ENCODE results near the gene LMAN1. TPM values are rescaled to one million over a fixed set of nuclear protein-coding genes. Genes with fewer than 3 reads are reported as not detected.

Gene LMAN1
- total and polyA plus RNA-seq, 10 of the 15 experiments (the other 5 are each of a cell fraction or from before 2014, with no cell fraction given) = 15.0 to 78.9 (median 67.5) TPM

DNA sequence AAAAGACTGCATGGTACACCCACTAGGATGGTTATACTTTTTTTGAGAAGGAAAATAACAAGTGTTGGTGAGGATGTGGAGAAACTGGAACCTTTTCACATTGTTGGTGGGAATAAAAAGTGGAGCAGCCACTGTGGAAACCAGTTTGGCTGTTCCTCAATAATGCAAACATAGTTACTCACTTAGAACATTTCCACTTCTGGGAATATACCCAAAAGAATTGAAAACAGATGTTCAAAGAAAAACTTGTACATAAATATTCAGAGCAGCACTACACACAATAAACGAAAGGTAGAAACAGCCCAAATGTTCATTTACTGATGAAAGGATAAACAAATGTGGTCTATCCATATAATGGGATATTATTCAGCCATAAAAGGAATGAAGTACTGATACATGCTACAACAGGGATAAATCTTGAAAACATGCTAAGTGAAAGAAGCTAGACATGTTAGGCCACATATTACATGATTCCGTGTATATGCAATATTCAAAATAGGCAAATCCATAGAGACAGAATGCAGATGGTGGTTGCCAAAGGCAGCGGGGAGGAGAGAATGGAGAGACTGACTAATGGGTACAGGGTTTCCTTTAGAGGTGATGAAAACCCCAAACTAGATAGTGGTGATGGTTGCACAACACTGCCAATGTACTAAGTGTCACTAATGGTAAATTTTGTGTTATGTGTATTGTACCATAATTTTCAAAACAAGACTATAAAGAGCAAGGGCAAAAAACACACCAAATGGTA lies 20.9 kb upstream of the LMAN1 start:
- WGBS (ENCODE audit: insufficient coverage, insufficient replicate concordance, low lambda C conversion rate, missing lambda C conversion rate) = 54% methylated on average over 3 of the region's 3 CpGs
- no peak overlapping the region for H3K4me2 ChIP-seq (ENCODE audit: control insufficient read depth, insufficient read depth)
- RAD21 ChIA-PET (ENCODE audit: unreplicated experiment) = no interaction called here
- H3K4me3 ChIP-seq = no peak overlapping the region
- no peak for DNase-seq (ENCODE audit: low read depth, low spot score)
- in situ Hi-C loops (cut with MboI) = no loop called here
- no peaks in the 10 kb centered on the region for H3K36me3 ChIP-seq (ENCODE audit: control insufficient read depth in 2 of 2, insufficient read depth in 2 of 2, low read length in 1 of 2)
- H3K27me3 ChIP-seq (replicated peaks in 1 of 2; ENCODE audit: control insufficient read depth in 2 of 2, insufficient read depth in 2 of 2, low read length in 1 of 2) = peaks cover 0 to 4% of the 10 kb centered on the region in 2 experiments; a peak in 3 of 4 replicates
- no peak for FAIRE-seq
- no TSS peak for BruUV-seq (replicated peaks)
- no peaks in the 10 kb centered on the region for H3K9me3 ChIP-seq (replicated peaks; ENCODE audit: control insufficient read depth, insufficient read depth, low read length)
- POLR2A ChIA-PET = no interaction called here
- no peak overlapping the region for H3K9ac ChIP-seq (ENCODE audit: control insufficient read depth, insufficient read depth, low read length)
- CTCF ChIA-PET = no interaction called here
- H3K27ac ChIP-seq (ENCODE audit: control insufficient read depth, insufficient read depth) = no peak overlapping the region
- no peak for TF ChIP-seq TCF12 (IDR thresholded peaks at IDR 0.05; ENCODE audit: low read depth, low read length)
- no peak for TF ChIP-seq POLR2AphosphoS5 (IDR thresholded peaks at IDR 0.05; ENCODE audit: low read length)
- no peak for TF ChIP-seq MYB (IDR thresholded peaks at IDR 0.05; ENCODE audit: borderline replicate concordance, low read depth, low read length)
- no peak for TF ChIP-seq CREM (IDR thresholded peaks at IDR 0.05; ENCODE audit: low read depth)
- no peak for TF ChIP-seq MYC (IDR thresholded peaks at IDR 0.05; ENCODE audit: insufficient read depth, insufficient read length, insufficient replicate concordance, low read length, severe bottlenecking)
- TF ChIP-seq, protein P1, sequence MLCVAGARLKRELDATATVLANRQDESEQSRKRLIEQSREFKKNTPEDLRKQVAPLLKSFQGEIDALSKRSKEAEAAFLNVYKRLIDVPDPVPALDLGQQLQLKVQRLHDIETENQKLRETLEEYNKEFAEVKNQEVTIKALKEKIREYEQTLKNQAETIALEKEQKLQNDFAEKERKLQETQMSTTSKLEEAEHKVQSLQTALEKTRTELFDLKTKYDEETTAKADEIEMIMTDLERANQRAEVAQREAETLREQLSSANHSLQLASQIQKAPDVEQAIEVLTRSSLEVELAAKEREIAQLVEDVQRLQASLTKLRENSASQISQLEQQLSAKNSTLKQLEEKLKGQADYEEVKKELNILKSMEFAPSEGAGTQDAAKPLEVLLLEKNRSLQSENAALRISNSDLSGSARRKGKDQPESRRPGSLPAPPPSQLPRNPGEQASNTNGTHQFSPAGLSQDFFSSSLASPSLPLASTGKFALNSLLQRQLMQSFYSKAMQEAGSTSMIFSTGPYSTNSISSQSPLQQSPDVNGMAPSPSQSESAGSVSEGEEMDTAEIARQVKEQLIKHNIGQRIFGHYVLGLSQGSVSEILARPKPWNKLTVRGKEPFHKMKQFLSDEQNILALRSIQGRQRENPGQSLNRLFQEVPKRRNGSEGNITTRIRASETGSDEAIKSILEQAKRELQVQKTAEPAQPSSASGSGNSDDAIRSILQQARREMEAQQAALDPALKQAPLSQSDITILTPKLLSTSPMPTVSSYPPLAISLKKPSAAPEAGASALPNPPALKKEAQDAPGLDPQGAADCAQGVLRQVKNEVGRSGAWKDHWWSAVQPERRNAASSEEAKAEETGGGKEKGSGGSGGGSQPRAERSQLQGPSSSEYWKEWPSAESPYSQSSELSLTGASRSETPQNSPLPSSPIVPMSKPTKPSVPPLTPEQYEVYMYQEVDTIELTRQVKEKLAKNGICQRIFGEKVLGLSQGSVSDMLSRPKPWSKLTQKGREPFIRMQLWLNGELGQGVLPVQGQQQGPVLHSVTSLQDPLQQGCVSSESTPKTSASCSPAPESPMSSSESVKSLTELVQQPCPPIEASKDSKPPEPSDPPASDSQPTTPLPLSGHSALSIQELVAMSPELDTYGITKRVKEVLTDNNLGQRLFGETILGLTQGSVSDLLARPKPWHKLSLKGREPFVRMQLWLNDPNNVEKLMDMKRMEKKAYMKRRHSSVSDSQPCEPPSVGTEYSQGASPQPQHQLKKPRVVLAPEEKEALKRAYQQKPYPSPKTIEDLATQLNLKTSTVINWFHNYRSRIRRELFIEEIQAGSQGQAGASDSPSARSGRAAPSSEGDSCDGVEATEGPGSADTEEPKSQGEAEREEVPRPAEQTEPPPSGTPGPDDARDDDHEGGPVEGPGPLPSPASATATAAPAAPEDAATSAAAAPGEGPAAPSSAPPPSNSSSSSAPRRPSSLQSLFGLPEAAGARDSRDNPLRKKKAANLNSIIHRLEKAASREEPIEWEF (IDR thresholded peaks at IDR 0.05; ENCODE audit: insufficient replicate concordance, low read depth, low read length) = no peak
- TF ChIP-seq CEBPB (IDR thresholded peaks at IDR 0.05; ENCODE audit: borderline replicate concordance in 1 of 2, low read depth in 2 of 2, low read length in 2 of 2) = no peak
- no peak for TF ChIP-seq BHLHE40 (IDR thresholded peaks at IDR 0.05; ENCODE audit: borderline replicate concordance in 1 of 2, low read depth in 2 of 2, low read length in 1 of 2)
- TF ChIP-seq SREBF2 (IDR thresholded peaks at IDR 0.05; ENCODE audit: low read length) = no peak
- TF ChIP-seq YY1 (IDR thresholded peaks at IDR 0.05; ENCODE audit: low read depth, low read length) = no peak
- TF ChIP-seq ETV6 (conservative IDR thresholded peaks at IDR 0.05 in 1 of 2, IDR thresholded peaks at IDR 0.05 in 1 of 2; ENCODE audit: borderline replicate concordance in 1 of 2, low read depth in 1 of 2) = no peak
- no peak for TF ChIP-seq HDGF (IDR thresholded peaks at IDR 0.05)
- intact Hi-C loops (cut with micrococcal nuclease; ENCODE audit: unreplicated experiment) = no loop called here
- SMC1A ChIA-PET (ENCODE audit: uncharacterized antibody, unreplicated experiment) = no interaction called here
- no peaks in the 10 kb centered on the region for H3K4me1 ChIP-seq (ENCODE audit: control insufficient read depth, insufficient read depth, low read length)
- H4K20me1 ChIP-seq (ENCODE audit: control insufficient read depth, insufficient read depth) = no peaks in the 10 kb centered on the region
- H3K79me2 ChIP-seq (ENCODE audit: control insufficient read depth, insufficient read depth, low read length) = no peaks in the 10 kb centered on the region
- no peak overlapping the region for H2AFZ ChIP-seq (ENCODE audit: control insufficient read depth, low read depth, low read length)
- ATAC-seq = no peak

All from GM12878 (cell line).